GM18870 (cell line): ENCODE measurements around the gene SLC11A1.

Experiments
- ATAC-seq: cut with Tn5 transposase; IDR thresholded peaks from one replicate; pipeline ENCODE4 v1.9.1; 2021; ENCODE audit warnings: moderate library complexity; ENCODE audit not compliant: unreplicated experiment

The SLC11A1 gene

DNA sequence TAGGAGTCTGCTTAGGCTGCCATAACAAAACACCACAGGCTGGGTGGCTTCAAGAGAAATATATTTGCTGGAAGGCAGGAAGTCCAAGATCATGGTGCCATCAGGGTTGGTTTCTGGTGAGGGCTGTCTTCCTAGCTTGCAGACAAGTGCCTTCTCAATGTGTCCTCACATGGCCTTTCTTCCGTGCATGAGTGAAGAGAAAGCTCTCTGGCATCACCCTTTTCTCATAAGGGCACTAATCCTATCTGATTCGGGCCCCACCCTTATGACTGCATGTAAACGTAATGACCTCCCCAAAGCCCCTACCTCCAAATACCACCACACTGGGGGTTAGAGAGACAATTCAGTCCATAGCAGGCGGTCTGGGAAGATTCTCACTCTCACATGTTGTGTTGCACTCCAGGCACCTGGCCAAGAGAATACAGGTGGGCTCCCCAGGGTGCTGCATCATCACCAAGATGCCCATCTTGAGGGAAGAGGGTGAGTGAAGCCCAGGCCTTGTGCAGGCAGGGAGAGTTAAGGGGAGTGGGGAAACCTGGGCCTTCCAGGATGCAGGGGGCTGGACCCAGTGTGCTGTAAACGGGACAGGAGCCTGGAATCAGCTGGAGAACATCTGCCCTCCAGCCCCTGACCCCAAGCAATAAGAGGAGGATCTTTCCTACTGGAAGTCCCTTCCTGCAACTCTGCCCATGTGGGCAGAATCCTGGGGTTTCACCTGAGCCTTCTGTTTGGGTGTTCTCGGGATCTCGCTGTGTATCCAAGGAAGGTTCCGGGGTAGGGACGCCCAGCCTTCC, 15.3 kb upstream of the SLC11A1 start:
- ATAC-seq = no peak

DNA sequence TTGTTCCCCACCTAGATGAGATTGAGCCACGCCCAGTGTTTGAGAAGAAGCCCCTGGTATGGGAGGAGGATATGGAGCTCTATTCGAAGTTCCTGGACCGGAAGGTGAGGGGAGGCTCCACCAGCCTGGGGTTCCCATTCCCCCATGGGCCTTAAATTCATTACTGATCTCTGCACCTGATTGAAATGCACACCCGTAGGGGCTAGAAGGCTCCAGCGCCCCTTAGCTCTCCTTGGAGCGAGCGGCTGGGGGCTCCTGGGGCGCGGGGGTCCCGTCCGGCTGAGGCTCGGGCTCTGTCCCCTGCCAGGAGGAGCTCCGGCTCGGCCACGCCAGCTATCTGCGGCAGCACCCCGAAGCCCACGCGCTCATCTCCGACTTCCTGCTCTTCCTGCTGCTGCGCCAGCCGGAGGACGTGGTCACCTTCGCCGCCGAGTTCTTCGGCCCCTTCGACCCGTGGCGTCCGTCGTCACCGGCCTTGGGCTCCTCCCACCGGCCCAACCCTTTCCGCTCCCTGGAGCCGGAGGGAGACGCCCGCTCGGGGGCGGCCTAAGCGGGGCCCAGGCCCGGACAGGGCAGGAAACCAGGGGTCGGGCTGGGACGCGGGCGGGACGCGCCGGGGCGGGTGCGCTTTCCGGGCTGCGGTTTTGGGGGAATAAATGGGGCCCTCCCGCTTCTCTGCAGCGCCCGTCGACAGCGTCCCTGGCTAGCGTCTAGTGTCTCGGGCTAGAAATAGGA, 14.5 kb upstream of the SLC11A1 start:
- peak; percentile 52 for ATAC-seq

DNA sequence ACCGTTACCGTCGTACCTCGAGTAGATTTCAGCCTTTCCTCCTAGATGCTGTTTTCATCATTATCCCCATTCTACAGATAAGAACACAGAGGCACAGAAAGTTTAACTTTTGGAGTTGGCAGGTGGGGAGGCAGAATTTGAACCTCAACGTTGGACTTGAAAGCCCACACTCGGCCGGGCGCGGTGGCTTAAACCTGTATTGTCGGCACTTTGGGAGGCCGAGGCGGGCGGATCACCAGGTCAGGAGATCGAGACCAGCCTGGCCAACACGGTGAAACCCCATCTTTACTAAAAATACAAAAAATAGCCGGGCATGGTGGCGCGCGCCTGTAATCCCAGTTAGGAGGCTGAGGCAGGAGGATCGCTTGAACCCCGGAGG, 13.9 kb upstream of the SLC11A1 start:
- ATAC-seq = peak; percentile 32

DNA sequence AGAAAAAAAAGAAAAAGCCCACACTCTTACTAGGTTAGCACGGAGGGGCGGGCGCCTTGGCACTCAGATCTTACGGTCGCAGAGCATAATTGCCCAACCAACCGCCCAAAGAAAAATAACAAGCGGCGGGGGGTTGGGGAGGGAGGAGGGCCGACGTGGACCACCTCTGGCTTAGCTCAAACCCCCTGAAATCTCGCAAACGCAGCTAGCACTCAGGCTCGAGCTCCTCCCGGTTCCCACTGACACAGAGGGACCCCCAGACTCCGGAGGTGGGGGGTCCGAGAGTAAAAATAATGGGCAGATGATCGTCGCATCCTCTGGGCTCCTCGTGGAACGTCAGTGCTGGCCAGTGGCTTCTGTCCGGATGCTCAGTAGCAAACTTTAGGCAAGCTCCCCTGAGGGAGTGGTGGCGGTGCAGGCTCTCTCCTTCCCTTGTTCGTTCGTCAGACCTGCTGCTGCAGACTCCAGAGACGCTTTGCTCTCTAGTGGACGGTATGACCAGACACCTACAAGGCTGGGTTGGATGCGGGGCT, 13.4 kb upstream of the SLC11A1 start:
- ATAC-seq = no peak

DNA sequence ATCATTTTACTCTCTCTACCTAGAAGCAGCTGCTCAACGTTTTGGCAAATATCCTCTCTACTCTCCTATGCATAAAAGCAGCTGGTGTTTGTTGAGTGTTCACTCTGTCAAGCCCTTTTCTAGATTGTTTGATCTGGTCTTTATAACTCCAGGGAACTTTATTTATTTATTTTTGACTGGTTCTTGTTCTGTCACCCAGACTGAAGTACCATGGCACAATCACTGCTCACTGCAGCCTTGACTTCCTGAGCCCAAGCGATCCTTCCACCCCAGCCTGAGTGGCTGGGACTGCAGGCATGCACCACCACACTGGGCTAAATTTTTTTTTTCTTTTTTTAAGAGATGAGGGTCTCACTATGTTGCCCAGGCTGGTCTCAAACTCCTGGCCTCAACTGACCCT, 12.7 kb upstream of the SLC11A1 start:
- ATAC-seq = no peak

DNA sequence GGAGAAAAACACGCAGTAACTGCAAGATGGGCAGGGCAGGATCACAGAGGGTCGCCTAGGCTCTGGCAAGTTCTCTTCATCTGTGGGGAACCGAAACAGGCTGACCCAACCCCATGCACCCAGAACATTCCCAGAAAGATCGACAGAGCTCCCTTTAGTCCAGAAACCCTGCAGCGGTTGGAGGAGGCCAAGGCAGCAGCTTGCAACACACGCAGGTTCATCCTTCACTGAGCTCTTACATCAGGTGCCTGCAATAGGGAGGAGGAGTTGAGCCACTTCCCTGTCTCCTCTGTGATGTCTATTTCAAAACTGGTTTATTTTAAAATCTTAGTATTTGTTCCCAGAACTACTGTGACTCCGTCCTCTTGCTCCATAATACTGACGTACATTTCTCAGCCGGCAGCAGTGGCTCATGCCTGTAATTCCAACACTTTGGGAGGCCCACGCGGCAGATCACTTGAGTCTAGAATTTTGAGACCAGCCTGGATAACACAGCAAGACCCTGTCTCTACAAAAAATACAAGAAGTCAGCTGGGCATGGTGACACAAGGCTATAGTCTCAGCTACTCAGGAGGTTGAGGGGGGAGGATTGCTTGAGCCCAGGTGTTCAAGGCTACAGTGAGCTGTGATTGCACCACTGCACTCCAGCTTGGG, 11.5 kb upstream of the SLC11A1 start:
- ATAC-seq = no peak

DNA sequence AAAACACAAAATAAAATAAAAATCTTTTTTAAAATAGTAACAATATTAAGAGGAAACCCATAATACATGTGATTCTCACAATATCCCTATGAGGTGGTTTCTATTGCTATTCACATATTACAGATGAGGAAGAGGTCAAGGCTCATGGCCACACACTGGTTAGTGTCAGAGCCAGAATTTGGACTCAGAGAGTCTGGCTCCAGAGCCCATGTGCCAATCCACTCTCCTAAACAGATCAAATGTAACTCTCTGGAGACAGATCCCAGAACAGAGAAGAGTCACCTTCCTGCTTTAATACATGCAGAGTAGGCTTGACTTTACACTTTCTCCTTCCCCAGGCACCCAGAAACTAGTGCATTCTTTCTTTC, 10.1 kb upstream of the SLC11A1 start:
- ATAC-seq = no peak

DNA sequence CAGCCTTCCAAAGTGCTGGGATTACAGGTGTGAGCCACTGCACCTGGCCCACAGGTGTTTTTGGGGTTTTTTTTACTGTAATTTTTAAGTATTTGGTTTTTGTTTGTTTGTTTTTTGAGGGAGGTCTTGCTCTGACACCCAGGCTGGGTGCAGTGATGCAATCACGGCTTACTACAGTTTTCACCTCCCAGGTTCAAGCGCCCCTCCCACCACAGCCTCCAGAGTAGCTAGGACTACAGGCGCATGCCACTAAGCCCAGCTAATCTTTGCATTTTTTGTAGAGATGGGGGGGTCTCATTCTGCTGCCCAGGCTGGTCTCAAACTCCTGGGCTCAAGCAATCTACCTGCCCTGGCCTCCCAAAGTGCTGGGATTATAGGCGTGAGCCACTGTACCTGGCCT, 7.3 kb upstream of the SLC11A1 start:
- no peak for ATAC-seq

DNA sequence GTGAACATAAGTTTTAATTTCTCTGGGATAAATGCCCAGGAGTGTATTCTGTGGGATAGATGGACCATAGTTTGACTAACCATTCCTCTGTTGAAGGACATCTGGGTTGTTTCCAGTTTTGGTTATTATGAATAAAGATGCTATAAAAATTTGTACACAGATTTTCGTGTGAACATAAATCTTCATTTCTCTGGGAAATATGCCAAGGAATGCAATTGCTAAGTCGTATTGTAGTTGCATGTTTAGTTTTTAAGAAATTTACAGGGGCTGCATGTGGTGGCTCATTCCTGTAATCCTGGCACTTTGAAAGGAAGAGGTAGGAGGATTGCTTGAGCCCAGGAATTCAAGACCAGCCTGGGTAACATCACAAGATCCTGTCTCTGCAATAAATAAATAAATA, 6.9 kb upstream of the SLC11A1 start:
- ATAC-seq = no peak

DNA sequence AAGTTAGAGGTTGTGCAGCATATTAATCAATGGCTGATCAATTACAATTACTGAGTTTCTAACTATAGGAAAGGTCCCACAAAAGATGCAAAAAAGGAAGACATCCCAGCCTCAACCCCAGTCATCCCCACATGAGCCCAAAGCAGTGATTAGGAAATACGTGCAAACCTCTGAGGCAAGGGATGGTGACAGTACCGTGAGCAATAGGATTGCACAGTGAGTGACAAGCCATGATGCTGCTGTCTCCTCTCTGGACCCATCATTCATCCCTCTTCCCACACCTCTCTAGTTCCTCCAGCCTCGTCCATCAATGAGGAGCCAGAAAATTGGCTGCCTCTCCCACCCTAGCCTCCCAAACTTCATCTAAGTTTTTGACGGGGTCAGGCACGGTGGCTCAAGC, 4.0 kb upstream of the SLC11A1 start:
- ATAC-seq = no peak

DNA sequence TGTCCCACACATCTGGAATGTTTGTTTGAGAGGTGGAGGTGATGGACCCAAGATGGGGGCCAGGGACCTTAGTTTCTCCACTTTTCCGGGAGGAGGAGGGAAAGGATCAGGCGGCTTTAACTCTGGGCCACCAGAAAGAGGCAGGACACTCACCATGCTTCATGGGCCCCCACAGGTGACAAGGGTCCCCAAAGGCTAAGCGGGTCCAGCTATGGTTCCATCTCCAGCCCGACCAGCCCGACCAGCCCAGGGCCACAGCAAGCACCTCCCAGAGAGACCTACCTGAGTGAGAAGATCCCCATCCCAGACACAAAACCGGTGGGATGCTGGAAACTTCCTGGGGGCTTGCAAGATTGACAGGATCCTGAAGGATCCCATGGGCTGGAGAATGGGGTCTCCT, 712 bp downstream of the SLC11A1 start:
- ATAC-seq = no peak

DNA sequence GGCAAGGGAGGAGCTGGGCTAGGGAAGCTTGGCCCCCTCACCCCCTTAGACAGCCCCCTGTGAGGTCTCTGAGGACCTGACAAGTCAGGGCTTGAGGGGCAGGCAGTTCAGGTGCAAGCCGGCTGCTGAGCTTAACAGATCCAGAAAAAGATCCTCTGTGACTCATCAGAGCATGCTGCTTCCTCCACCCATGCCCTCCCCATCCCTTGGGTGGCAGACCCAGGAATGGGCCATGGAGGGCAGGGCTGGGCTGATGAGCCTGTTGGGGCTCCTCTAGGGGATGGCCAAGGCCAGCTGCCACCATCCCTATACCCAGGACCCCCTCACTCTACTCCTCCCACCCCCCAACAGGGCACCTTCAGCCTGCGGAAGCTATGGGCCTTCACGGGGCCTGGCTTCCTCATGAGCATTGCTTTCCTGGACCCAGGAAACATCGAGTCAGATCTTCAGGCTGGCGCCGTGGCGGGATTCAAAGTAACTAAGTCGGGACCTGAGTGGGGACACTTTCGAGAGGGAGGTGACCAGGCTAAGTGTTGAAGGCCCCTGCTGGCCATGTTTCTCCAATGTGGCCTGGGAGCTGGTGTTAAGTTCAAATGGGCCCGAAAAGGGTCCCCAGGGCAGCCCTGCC, 1.9 kb downstream of the SLC11A1 start:
- no peak for ATAC-seq

DNA sequence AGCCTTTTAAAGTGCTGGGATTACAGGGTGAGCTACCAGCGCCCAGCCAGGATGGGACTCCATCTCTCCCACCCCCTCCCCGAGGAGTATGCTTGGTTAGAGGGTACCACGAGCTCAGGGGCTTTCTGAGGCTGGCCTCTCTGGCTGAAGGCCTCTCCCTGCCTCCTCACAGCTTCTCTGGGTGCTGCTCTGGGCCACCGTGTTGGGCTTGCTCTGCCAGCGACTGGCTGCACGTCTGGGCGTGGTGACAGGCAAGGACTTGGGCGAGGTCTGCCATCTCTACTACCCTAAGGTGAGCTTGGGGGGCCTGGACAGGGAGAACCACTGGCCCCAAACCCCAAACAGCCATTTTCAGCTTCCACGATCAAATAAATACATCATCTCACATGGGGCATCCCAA, 2.9 kb downstream of the SLC11A1 start:
- no peak for ATAC-seq

DNA sequence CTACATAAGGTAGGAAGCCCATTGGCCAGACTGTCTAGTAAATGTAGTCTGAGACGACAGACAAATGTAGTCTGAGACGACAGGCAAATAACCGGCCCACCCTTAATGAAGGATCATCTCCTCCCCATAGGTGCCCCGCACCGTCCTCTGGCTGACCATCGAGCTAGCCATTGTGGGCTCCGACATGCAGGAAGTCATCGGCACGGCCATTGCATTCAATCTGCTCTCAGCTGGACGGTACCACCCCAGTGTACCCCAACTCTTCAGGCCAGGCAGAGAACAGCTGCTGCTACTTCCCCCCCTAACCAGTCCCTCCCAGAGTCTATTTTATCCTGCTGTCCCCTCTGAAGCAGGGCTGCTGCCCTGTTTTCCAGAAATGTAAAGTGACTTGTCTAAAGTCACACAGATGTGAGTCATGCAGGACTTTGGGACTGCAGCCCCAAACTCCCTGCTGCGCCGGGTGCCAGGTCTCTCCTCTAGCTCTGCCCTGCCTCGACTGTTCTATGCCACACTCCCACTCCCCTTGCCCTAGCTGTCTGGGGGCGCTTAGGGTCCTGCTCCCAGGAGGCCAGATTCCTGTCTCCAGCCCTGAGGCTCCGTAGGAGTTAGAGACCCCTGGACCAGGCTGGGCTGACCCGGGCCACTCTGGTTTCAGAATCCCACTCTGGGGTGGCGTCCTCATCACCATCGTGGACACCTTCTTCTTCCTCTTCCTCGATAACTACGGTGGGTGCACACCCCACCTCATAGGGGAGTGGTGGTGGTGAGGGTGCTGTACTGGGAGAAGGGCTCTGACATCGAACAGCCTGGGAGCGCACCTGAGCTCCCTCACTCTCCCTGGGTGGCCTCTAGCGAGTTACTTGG, 4.7 kb downstream of the SLC11A1 start:
- no peak for ATAC-seq

DNA sequence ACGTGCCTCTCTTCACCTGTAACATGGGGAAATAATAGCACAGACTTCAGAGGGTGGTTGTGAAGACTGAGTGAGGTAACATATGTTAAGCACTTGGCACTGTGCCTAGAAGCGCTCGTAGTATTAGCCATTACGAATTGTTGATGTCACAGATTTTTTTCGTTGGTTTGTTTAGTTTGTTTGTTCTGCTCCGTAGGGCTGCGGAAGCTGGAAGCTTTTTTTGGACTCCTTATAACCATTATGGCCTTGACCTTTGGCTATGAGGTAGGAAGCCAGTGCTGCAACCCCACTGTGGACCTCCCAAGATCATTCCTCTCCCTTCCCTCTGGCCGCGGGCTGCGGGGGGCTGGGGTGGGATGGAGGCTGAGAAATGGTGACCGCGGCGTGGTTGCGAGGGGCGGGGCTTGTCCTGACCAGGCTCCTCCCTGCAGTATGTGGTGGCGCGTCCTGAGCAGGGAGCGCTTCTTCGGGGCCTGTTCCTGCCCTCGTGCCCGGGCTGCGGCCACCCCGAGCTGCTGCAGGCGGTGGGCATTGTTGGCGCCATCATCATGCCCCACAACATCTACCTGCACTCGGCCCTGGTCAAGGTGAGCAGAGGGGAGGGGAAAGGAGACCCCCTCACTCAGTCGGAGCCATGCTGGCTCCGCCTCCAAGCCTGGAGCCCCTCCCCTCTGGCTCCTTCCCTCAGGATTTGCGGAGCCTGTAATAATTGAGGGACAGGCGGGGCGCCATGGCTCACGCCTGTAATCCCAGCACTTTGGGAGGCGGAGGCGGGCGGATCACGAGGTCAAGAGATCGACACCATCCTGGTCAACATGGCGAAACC, 5.5 kb downstream of the SLC11A1 start:
- ATAC-seq = no peak

DNA sequence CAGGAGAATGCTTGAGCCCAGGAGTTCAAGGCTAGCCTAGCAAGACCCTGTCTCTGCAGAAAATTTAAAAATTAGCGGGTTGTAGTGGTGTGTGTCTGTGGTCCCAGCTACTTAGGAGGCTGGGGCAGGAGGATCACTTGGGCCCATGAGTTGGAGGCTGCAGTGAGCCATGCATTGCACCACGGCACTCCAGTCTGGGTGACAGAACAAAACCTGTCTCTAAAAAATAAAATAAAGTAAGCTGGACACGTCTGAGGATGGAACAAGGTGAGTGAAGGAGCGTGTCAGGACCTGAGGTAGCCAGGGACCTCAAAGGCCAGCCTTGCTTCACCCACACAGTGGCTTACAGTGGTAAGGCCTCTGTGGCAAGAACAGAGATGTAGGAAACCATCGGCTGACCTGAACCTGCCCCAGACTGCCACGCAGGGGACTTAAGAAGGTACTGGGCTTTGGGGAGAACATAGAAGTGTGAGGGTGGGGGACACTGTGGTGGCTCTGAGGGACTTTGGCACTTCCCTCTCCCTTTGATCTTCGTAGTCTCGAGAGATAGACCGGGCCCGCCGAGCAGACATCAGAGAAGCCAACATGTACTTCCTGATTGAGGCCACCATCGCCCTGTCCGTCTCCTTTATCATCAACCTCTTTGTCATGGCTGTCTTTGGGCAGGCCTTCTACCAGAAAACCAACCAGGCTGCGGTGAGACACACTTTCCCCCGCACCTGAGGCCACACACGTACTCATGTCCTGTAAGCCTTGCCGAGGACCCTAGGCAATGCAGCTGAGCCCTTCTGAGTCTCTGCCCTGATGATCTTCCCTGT, 7.5 kb downstream of the SLC11A1 start:
- no peak for ATAC-seq

DNA sequence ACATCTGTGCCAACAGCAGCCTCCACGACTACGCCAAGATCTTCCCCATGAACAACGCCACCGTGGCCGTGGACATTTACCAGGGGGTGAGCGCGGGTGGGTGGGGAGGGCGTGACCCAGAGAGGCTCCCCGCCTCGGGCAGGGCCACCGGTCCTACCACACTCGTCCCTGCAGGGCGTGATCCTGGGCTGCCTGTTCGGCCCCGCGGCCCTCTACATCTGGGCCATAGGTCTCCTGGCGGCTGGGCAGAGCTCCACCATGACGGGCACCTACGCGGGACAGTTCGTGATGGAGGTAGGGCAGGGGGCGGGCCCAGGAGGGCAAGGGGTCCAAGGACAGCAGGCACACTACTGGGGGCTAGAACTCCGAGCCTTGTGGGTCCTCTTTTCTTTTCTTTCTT, 9.1 kb downstream of the SLC11A1 start:
- no peak for ATAC-seq

DNA sequence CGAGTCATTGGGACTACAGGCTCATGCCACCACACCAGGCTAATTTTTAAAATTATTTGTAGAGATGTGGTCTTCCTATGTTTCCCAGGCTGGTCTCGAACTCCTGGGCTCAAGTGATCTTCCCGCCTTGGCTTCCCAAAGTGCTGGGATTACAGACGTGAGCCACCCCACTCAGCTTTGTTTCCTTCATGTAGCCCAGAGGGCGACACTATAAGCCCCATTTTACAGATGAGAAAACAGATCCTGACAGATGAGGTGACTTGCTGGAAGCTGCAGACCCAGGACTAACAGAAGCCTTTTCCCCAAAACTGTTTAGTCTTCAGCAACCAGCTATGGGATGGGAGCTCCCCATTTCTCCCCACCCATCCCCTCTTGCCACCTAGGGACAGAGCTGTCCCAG, 10.4 kb downstream of the SLC11A1 start:
- no peak for ATAC-seq
